Immature natural killer cell (primary cell): ENCODE results near the gene RUFY4. TPM values are rescaled to one million over a fixed set of nuclear protein-coding genes. Genes with fewer than 3 reads are reported as not detected.
"Not testable (repeated sequence)": the region's sequence is repeated elsewhere in the genome, so short reads cannot be mapped to it uniquely, and the experiment has no call there.

Experiments used
- DNase-seq, 3 donors: peaks; one replicate each; pipeline ENCODE4 v3.0.0; 2022; ENCODE audit warnings: mixed read lengths in 1 of 3
- H3K27ac Mint-ChIP-seq, 6 donors: one replicate each; pipeline ENCODE4 v1.8.0; 2020; ENCODE audit warnings: mixed read lengths in 6 of 6, mild to moderate bottlenecking in 5 of 6, inconsistent platforms in 4 of 6, moderate library complexity in 3 of 6
- H3K27me3 Mint-ChIP-seq, 3 donors: one replicate each; pipeline ENCODE4 v1.8.0; 2020 to 2021; ENCODE audit warnings: low read depth in 3 of 3, mild to moderate bottlenecking in 3 of 3, mixed read lengths in 3 of 3, moderate library complexity in 3 of 3, inconsistent platforms in 1 of 3
- H3K36me3 Mint-ChIP-seq, 3 donors: one replicate each; pipeline ENCODE4 v1.8.0; 2020; ENCODE audit warnings: mixed read lengths in 3 of 3, inconsistent platforms in 2 of 3, mild to moderate bottlenecking in 2 of 3
- H3K4me1 Mint-ChIP-seq, 2 donors: one replicate each; pipeline ENCODE4 v1.8.0; 2020; ENCODE audit warnings: inconsistent platforms in 2 of 2, mild to moderate bottlenecking in 2 of 2, mixed read lengths in 2 of 2, moderate library complexity in 1 of 2
- H3K4me3 Mint-ChIP-seq, 5 donors: one replicate each; pipeline ENCODE4 v1.8.0; 2020; ENCODE audit warnings: mild to moderate bottlenecking in 5 of 5, mixed read lengths in 5 of 5, inconsistent platforms in 3 of 5, moderate library complexity in 3 of 5
- H3K9me3 Mint-ChIP-seq, 6 donors: one replicate each; pipeline ENCODE4 v1.8.0; 2020; ENCODE audit warnings: mild to moderate bottlenecking in 6 of 6, mixed read lengths in 6 of 6, inconsistent platforms in 4 of 6, moderate library complexity in 3 of 6
- polyA plus RNA-seq, 3 donors: library from polyadenylated mRNA; unstranded; fragments of 300-500 nt; fragmentation: Illumina TruSeq; gene quantifications; one replicate each; pipeline ENCODE4 v1.2.3, GENCODE V29; 2021

The RUFY4 gene
- polyA plus RNA-seq, 3 donors from 2014 or later, result 0.50 TPM; not detected in 2

GRCh38 chr2:218035463-218036100 lies 33.5 kb upstream of the RUFY4 start:
- Mint-ChIP-seq H3K9me3 (no peaks in the 10 kb centered on the region), H3K27ac (no peak overlapping the region), H3K27me3 (peaks cover 6 to 21% (median 9%) of the 10 kb centered on the region in 3 donors), H3K36me3 (no peaks in the 10 kb centered on the region), H3K4me3 (peak overlapping the region in 4 of 5 donors; percentile 12 to 77 (median 32)), H3K4me1 (peaks cover 13 to 21% of the 10 kb centered on the region in 2 donors)
- DNase-seq, result no peak

- Mint-ChIP-seq H3K4me1 (peaks cover 13 to 21% of the 10 kb centered on the region in 2 donors), H3K27me3 (peaks cover 7 to 21% (median 9%) of the 10 kb centered on the region in 3 donors), H3K36me3 (no peaks in the 10 kb centered on the region), H3K4me3 (peak overlapping the region in 2 of 5 donors; percentile 7 to 17), H3K9me3 (no peaks in the 10 kb centered on the region), H3K27ac (no peak overlapping the region)
- DNase-seq, result peak; percentile 17 to 39 (median 21)
Observed at GRCh38 chr2:218036371-218036770, 32.7 kb upstream of the RUFY4 start.

- H3K36me3 Mint-ChIP-seq, result no peaks in the 10 kb centered on the region
- H3K27me3 Mint-ChIP-seq, result peaks cover 7 to 25% (median 7%) of the 10 kb centered on the region in 3 donors
- DNase-seq, result no peak
- no peak overlapping the region for H3K27ac Mint-ChIP-seq
- no peak overlapping the region for H3K4me3 Mint-ChIP-seq
- H3K9me3 Mint-ChIP-seq, result no peaks in the 10 kb centered on the region
- H3K4me1 Mint-ChIP-seq, result peaks cover 11 to 18% of the 10 kb centered on the region in 2 donors
Observed at GRCh38 chr2:218039171-218039570, 29.9 kb upstream of the RUFY4 start.

GRCh38 chr2:218040883-218041282 lies 28.2 kb upstream of the RUFY4 start:
- Mint-ChIP-seq H3K27me3 (peaks cover 5 to 25% (median 6%) of the 10 kb centered on the region in 3 donors), H3K4me1 (peaks cover 1 to 9% of the 10 kb centered on the region in 2 donors), H3K4me3 (no peak overlapping the region), H3K27ac (no peak overlapping the region), H3K36me3 (peaks cover 0 to 5% (median 0%) of the 10 kb centered on the region in 3 donors), H3K9me3 (no peaks in the 10 kb centered on the region)
- DNase-seq, result no peak

GRCh38 chr2:218041302-218042168 lies 27.5 kb upstream of the RUFY4 start:
- H3K9me3 Mint-ChIP-seq, result no peaks in the 10 kb centered on the region
- H3K36me3 Mint-ChIP-seq, result peaks cover 0 to 5% (median 0%) of the 10 kb centered on the region in 3 donors
- H3K27ac Mint-ChIP-seq, result no peak overlapping the region
- H3K27me3 Mint-ChIP-seq, result peaks cover 5 to 28% (median 6%) of the 10 kb centered on the region in 3 donors
- H3K4me1 Mint-ChIP-seq, result peaks cover 1 to 4% of the 10 kb centered on the region in 2 donors
- no peak for DNase-seq
- no peak overlapping the region for H3K4me3 Mint-ChIP-seq

GRCh38 chr2:218043100-218043499 lies 26.0 kb upstream of the RUFY4 start:
- DNase-seq, result no peak
- no peaks in the 10 kb centered on the region for H3K4me1 Mint-ChIP-seq
- peaks cover 0 to 5% (median 0%) of the 10 kb centered on the region in 3 donors for H3K36me3 Mint-ChIP-seq
- H3K4me3 Mint-ChIP-seq, result no peak overlapping the region
- H3K9me3 Mint-ChIP-seq, result no peaks in the 10 kb centered on the region
- H3K27ac Mint-ChIP-seq, result no peak overlapping the region
- H3K27me3 Mint-ChIP-seq, result peaks cover 5 to 22% (median 6%) of the 10 kb centered on the region in 3 donors

GRCh38 chr2:218043701-218044109 lies 25.3 kb upstream of the RUFY4 start:
- Mint-ChIP-seq H3K4me1 (no peaks in the 10 kb centered on the region), H3K27ac (no peak overlapping the region), H3K27me3 (peaks cover 5 to 19% (median 6%) of the 10 kb centered on the region in 3 donors), H3K4me3 (no peak overlapping the region), H3K9me3 (no peaks in the 10 kb centered on the region), H3K36me3 (peaks cover 0 to 5% (median 0%) of the 10 kb centered on the region in 3 donors)
- DNase-seq, result no peak

GRCh38 chr2:218044599-218044998 lies 24.5 kb upstream of the RUFY4 start:
- not testable (repeated sequence) for H3K36me3 Mint-ChIP-seq, H3K27ac Mint-ChIP-seq, DNase-seq, H3K4me3 Mint-ChIP-seq, H3K4me1 Mint-ChIP-seq, H3K9me3 Mint-ChIP-seq
- peaks cover 2 to 10% (median 5%) of the 10 kb centered on the region in 3 donors for H3K27me3 Mint-ChIP-seq

GRCh38 chr2:218046238-218046637 lies 22.8 kb upstream of the RUFY4 start:
- DNase-seq, result no peak
- peaks cover 0 to 7% (median 6%) of the 10 kb centered on the region in 3 donors for H3K27me3 Mint-ChIP-seq
- peaks cover 0 to 5% (median 0%) of the 10 kb centered on the region in 3 donors for H3K36me3 Mint-ChIP-seq
- no peak overlapping the region for H3K4me3 Mint-ChIP-seq
- H3K9me3 Mint-ChIP-seq, result peaks cover 0 to 4% (median 0%) of the 10 kb centered on the region in 6 donors
- H3K27ac Mint-ChIP-seq, result no peak overlapping the region
- no peaks in the 10 kb centered on the region for H3K4me1 Mint-ChIP-seq

GRCh38 chr2:218047536-218048225 lies 21.4 kb upstream of the RUFY4 start:
- Mint-ChIP-seq H3K27ac (no peak overlapping the region), H3K4me1 (no peaks in the 10 kb centered on the region), H3K4me3 (no peak overlapping the region), H3K9me3 (peaks cover 0 to 4% (median 0%) of the 10 kb centered on the region in 6 donors), H3K27me3 (peaks cover 0 to 6% (median 2%) of the 10 kb centered on the region in 3 donors), H3K36me3 (peaks cover 0 to 5% (median 0%) of the 10 kb centered on the region in 3 donors)
- DNase-seq, result no peak

GRCh38 chr2:218051903-218052302 lies 17.1 kb upstream of the RUFY4 start:
- Mint-ChIP-seq H3K4me1 (no peaks in the 10 kb centered on the region), H3K27ac (no peak overlapping the region), H3K36me3 (no peaks in the 10 kb centered on the region), H3K27me3 (peaks cover 3 to 10% (median 6%) of the 10 kb centered on the region in 3 donors), H3K9me3 (peaks cover 0 to 4% (median 0%) of the 10 kb centered on the region in 6 donors), H3K4me3 (no peak overlapping the region)
- no peak for DNase-seq

- Mint-ChIP-seq H3K27me3 (peaks cover 2 to 24% (median 5%) of the 10 kb centered on the region in 3 donors), H3K36me3 (no peaks in the 10 kb centered on the region)
Observed at GRCh38 chr2:218059289-218059688, 9.8 kb upstream of the RUFY4 start.

GRCh38 chr2:218060118-218060517 lies 8.9 kb upstream of the RUFY4 start:
- Mint-ChIP-seq H3K9me3 (no peaks in the 10 kb centered on the region), H3K27ac (no peak overlapping the region), H3K4me3 (no peak overlapping the region), H3K27me3 (peaks cover 2 to 24% (median 2%) of the 10 kb centered on the region in 3 donors), H3K36me3 (no peaks in the 10 kb centered on the region), H3K4me1 (no peaks in the 10 kb centered on the region)
- DNase-seq, result no peak

More at GRCh38 chr2:218059289-218059688, 9.8 kb upstream of the RUFY4 start:
- Mint-ChIP-seq H3K4me3 (no peak overlapping the region), H3K27ac (no peak overlapping the region), H3K4me1 (no peaks in the 10 kb centered on the region), H3K9me3 (no peaks in the 10 kb centered on the region)
- no peak for DNase-seq
